HCT116 (cell line): ENCODE measurements around the gene WNT5B. TPM values are rescaled to one million over a fixed set of nuclear protein-coding genes. Genes with fewer than 3 reads are reported as not detected.

ENCODE experiments used
- ATAC-seq: fragments of 200-7000 bp; cut with Tn5 transposase; 2 replicates; pipeline ENCODE4 v1.9.1; 2020; ENCODE audit warnings: mild to moderate bottlenecking, moderate library complexity
- BruUV-seq: library from RNA; stranded (reverse); fragments of 400-500 nt; replicated peaks from 2 replicates; lab custom pipeline; 2021; lab: Mats Ljungman, UMichigan
- CTCF ChIA-PET: fragments of 300-600 bp; sonication (Branson Sonifier 250); formaldehyde crosslinking; loops from one replicate; lab custom pipeline; 2021; ENCODE audit warnings: antibody characterized with exemption; lab: Charles Lee
- POLR2A ChIA-PET: fragments of 300-600, 350-600 bp; sonication (Branson Sonifier 250); formaldehyde crosslinking; loops from one replicate; lab custom pipeline; 2021; ENCODE audit warnings: antibody characterized with exemption; lab: Charles Lee
- RAD21 ChIA-PET, 2 experiments: fragments of 300-600 bp; sonication (Branson Sonifier 250); formaldehyde crosslinking; loops; one replicate each; lab custom pipeline; 2023; ENCODE audit warnings: low total read pairs in 2 of 2; ENCODE audit not compliant: uncharacterized antibody in 2 of 2, unreplicated experiment in 2 of 2, low non-redundant PET in 1 of 2; lab: Charles Lee
- DNase-seq: peaks from one replicate; pipeline ENCODE4 v3.0.0-alpha.2; 2010; ENCODE audit warnings: low read depth, low spot score
- H2AFZ ChIP-seq: fragments of 200-600 bp; shearing (Covaris generic), sonication (generic); 2 replicates; pipeline ENCODE4 v1.6.1; 2017; ENCODE audit warnings: low read depth, mixed run types, mixed read lengths, antibody characterized with exemption, low read length; ENCODE audit not compliant: poor library complexity, severe bottlenecking
- H3K27ac ChIP-seq: 2 replicates; pipeline ENCODE4 v1.5.1; 2012; ENCODE audit warnings: low read depth, low read length
- H3K27me3 ChIP-seq: fragments of 200-600 bp; sonication (generic); 2 replicates; pipeline ENCODE4 v1.6.1; 2016; ENCODE audit warnings: mixed run types, low read length, mixed read lengths; ENCODE audit not compliant: insufficient read depth
- H3K36me3 ChIP-seq, 2 experiments: fragments of 200-500 bp in 1 of 2; fragments of 200-600 bp in 1 of 2; sonication (Bioruptor generic) in 1 of 2; sonication (generic) in 1 of 2; 2 replicates each; pipeline versions ENCODE4 v1.5.1 to v1.6.1; 2014 to 2016; ENCODE audit warnings: low read length in 2 of 2, inconsistent platforms in 1 of 2, mixed read lengths in 1 of 2, mixed run types in 1 of 2; ENCODE audit not compliant: insufficient read depth in 2 of 2, control insufficient read depth in 1 of 2
- H3K4me1 ChIP-seq, 2 experiments: fragments of 200-600 bp in 1 of 2; sonication (generic) in 1 of 2; 2 replicates each; pipeline versions ENCODE4 v1.5.1 to v1.6.1; 2012 to 2017; ENCODE audit warnings: low read length in 2 of 2, inconsistent platforms in 1 of 2, mild to moderate bottlenecking in 1 of 2, mixed read lengths in 1 of 2, mixed run types in 1 of 2, moderate library complexity in 1 of 2; ENCODE audit not compliant: insufficient read depth in 2 of 2, control insufficient read depth in 1 of 2
- H3K4me2 ChIP-seq: fragments of 200-600 bp; sonication (generic); 2 replicates; pipeline ENCODE4 v1.6.1; 2017; ENCODE audit warnings: mixed run types, low read length, mixed read lengths
- H3K4me3 ChIP-seq, 2 experiments: fragments of 200-600 bp in 1 of 2; sonication (generic) in 1 of 2; replicated peaks in 1 of 2; 2 replicates each; pipeline ENCODE4 v1.5.1; 2011 to 2016; ENCODE audit warnings: low read length in 2 of 2, control low read depth in 1 of 2, low read depth in 1 of 2, mild to moderate bottlenecking in 1 of 2, mixed read lengths in 1 of 2, mixed run types in 1 of 2
- H3K79me2 ChIP-seq: fragments of 200-600 bp; sonication (generic); 2 replicates; pipeline ENCODE4 v1.6.1; 2017; ENCODE audit warnings: mild to moderate bottlenecking, mixed run types, low read length, moderate library complexity, mixed read lengths; ENCODE audit not compliant: insufficient read depth
- H3K9ac ChIP-seq: fragments of 200-600 bp; sonication (generic); 2 replicates; pipeline ENCODE4 v1.6.1; 2016; ENCODE audit warnings: low read length, mixed read lengths
- H3K9me2 ChIP-seq: fragments of 200-600 bp; sonication (generic), shearing (Covaris generic); 2 replicates; pipeline ENCODE4 v1.6.1; 2017; ENCODE audit warnings: mixed run types, mild to moderate bottlenecking, moderate library complexity; ENCODE audit not compliant: insufficient read depth
- H3K9me3 ChIP-seq, 2 experiments: fragments of 200-500 bp in 1 of 2; fragments of 200-600 bp in 1 of 2; sonication (Bioruptor generic) in 1 of 2; sonication (generic) in 1 of 2; 2 replicates each; pipeline ENCODE4 v1.6.1; 2014 to 2017; ENCODE audit warnings: low read length in 2 of 2, mixed read lengths in 2 of 2, inconsistent platforms in 1 of 2, low read depth in 1 of 2, mild to moderate bottlenecking in 1 of 2, mixed run types in 1 of 2, moderate library complexity in 1 of 2; ENCODE audit not compliant: control insufficient read depth in 1 of 2, insufficient read depth in 1 of 2
- H4K20me1 ChIP-seq: fragments of 200-600 bp; sonication (generic), shearing (Covaris generic); 2 replicates; pipeline ENCODE4 v1.6.1; 2017; ENCODE audit warnings: mixed run types, mild to moderate bottlenecking, moderate library complexity; ENCODE audit not compliant: insufficient read depth
- ATF3 ChIP-seq: IDR thresholded peaks from 2 replicates; pipeline ENCODE4 v1.6.1; 2012
- CEBPB ChIP-seq: IDR thresholded peaks from 2 replicates; pipeline ENCODE4 v1.6.1; 2012; ENCODE audit warnings: low read depth
- EZH2 ChIP-seq: fragments of 200-600 bp; sonication (generic); IDR thresholded peaks from 2 replicates; pipeline ENCODE4 v1.6.1; 2017; ENCODE audit warnings: antibody characterized with exemption, mixed run types
- POLR2A ChIP-seq: IDR thresholded peaks from 2 replicates; pipeline ENCODE4 v1.7.0; 2011; ENCODE audit warnings: borderline replicate concordance; ENCODE audit not compliant: insufficient read depth, insufficient read length; ENCODE audit errors: extremely low read depth
- RAD21 ChIP-seq: IDR thresholded peaks from 2 replicates; pipeline ENCODE4 v1.6.1; 2012; ENCODE audit warnings: low read depth, mild to moderate bottlenecking
- REST ChIP-seq: IDR thresholded peaks from 2 replicates; pipeline ENCODE4 v1.6.1; 2012; ENCODE audit warnings: low read depth
- SP1 ChIP-seq: IDR thresholded peaks from 2 replicates; pipeline ENCODE4 v1.6.1; 2012; ENCODE audit warnings: low read depth
- TCF7L2 ChIP-seq: IDR thresholded peaks from 2 replicates; pipeline ENCODE4 v1.7.0; 2011; ENCODE audit warnings: borderline replicate concordance, inconsistent platforms; ENCODE audit not compliant: insufficient read depth, insufficient read length; ENCODE audit errors: extremely low read depth
- YY1 ChIP-seq: IDR thresholded peaks from 2 replicates; pipeline ENCODE4 v1.6.1; 2011; ENCODE audit warnings: low read length, low read depth, moderate library complexity, mild to moderate bottlenecking; ENCODE audit not compliant: insufficient replicate concordance; ENCODE audit errors: extremely low read depth
- ZBTB33 ChIP-seq: IDR thresholded peaks from 2 replicates; pipeline ENCODE4 v1.6.1; 2011; ENCODE audit warnings: mild to moderate bottlenecking, low read length, moderate library complexity; ENCODE audit not compliant: insufficient replicate concordance; ENCODE audit errors: extremely low read depth
- ZFX ChIP-seq: fragments of 450-650 bp; IDR thresholded peaks from 2 replicates; pipeline ENCODE4 v1.6.1; 2017
- ZNF274 ChIP-seq: fragments of 200-500 bp; sonication (Bioruptor generic); IDR thresholded peaks from 2 replicates; pipeline ENCODE4 v1.6.1; 2014; ENCODE audit warnings: mild to moderate bottlenecking, low read depth, low read length, inconsistent platforms
- intact Hi-C: fragments of 100-400 bp; cut with micrococcal nuclease; formaldehyde crosslinking; loops from 2 replicates; pipeline ENCODE4 v1.10.0; 2022
- total RNA-seq: library from RNA; stranded (reverse); gene quantifications from one replicate; pipeline ENCODE4 v1.2.1, GENCODE V29; 2021; ENCODE audit not compliant: unreplicated experiment

Gene WNT5B
- total RNA-seq, 1 experiment from 2014 or later: 0.52 TPM

DNA sequence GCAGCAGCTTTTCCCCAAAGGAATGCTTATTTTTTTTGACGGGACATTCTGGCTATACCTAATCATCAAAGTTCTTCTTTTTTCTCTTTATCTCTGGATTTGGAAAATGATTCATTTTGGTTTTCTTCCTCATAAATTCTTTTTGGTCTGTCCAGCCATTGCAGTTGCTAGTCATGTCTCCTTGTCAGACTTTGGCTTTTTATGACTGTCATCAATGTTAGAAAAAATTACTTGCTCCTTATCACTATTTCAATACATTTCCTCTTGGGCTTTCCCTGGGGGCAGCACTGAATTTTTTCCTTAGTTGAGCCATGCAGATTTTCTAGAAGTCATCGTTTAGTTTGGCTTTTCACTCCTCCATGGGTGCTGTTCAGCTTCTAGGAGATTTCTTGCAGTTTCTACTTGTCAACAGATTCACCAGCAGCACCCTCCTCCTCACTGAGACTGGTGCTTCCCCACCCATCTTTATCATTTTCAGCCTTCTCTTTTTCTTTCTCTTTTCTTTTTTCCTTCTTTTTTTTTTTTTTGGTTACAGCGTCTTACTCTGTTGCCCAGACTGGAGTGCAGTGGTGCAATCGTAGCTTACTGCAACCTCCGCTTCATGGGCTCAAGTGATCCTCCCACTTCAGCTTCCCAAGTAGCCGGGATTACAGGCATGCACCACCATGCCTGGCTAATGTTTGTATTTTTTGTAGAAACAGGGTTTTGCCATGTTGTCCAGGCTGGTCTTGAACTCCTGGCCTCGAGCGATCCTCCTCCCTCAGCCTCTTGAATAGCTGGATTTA, 67.0 kb downstream of the WNT5B start:
- intact Hi-C loops: no loop called here
- Histone ChIP-seq H3K9me2 (no peaks in the 10 kb centered on the region), H3K4me3 (no peak overlapping the region), H4K20me1 (peaks cover 20% of the 10 kb centered on the region; the same call in 1 of the 2 replicates), H3K79me2 (peaks cover 98% of the 10 kb centered on the region), H3K4me2 (no peak overlapping the region), H3K36me3 (no peaks in the 10 kb centered on the region; a peak in 1 of 4 replicates), H2AFZ (no peak overlapping the region), H3K4me1 (peaks cover 6 to 8% of the 10 kb centered on the region in 2 experiments), H3K9me3 (no peaks in the 10 kb centered on the region), H3K9ac (no peak overlapping the region), H3K27me3 (no peaks in the 10 kb centered on the region), H3K27ac (no peak overlapping the region)
- TF ChIP-seq YY1 (no peak), RAD21 (no peak), ATF3 (no peak), TCF7L2 (no peak), SP1 (no peak), ZFX (no peak), POLR2A (no peak), CEBPB (no peak), EZH2 (no peak)
- no TSS peak for BruUV-seq
- ChIA-PET RAD21 (no interaction called here), POLR2A (no interaction called here), CTCF (no interaction called here)
- DNase-seq (no peak), ATAC-seq (no peak)

DNA sequence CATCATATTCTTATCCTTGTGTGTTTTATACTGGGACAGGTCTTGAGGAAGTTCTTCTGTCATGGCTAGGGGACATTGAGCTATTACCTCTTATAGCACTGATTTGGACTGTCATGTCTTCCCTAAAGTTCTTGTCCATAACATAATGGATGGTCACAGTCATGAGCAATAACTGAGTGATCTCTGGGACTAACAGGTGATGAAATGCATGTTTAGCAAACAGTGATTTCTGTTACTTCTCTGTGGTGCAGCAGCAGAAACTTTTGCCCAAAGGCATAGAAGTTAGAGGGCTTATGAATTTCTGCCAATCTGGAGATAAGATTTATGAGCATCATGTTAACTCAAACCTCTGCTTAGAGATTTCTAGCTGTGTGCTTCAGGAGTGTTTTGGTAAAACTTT, 67.8 kb downstream of the WNT5B start:
- ChIA-PET POLR2A (no interaction called here), CTCF (no interaction called here), RAD21 (no interaction called here)
- no peak overlapping the region for H3K4me3 ChIP-seq
- intact Hi-C loops: no loop called here
- peaks cover 6 to 7% of the 10 kb centered on the region in 2 experiments for H3K4me1 ChIP-seq
- DNase-seq (no peak), ATAC-seq (no peak)
- H3K27ac ChIP-seq: no peak overlapping the region
- no peaks in the 10 kb centered on the region for H3K9me2 ChIP-seq
- no peak overlapping the region for H3K9ac ChIP-seq
- no peaks in the 10 kb centered on the region for H3K9me3 ChIP-seq
- H3K27me3 ChIP-seq: no peaks in the 10 kb centered on the region
- BruUV-seq: no TSS peak
- H3K79me2 ChIP-seq: peaks cover 98% of the 10 kb centered on the region
- H3K4me2 ChIP-seq: no peak overlapping the region
- TF ChIP-seq POLR2A (no peak), ZBTB33 (no peak), YY1 (no peak), REST (no peak), ZNF274 (no peak)
- H3K36me3 ChIP-seq: no peaks in the 10 kb centered on the region; a peak in 1 of 4 replicates
- H4K20me1 ChIP-seq: peaks cover 20% of the 10 kb centered on the region; the same call in 1 of the 2 replicates
- H2AFZ ChIP-seq: no peak overlapping the region
